ENCODE measurements around the gene SPDYE1. TPM values are rescaled to one million over a fixed set of nuclear protein-coding genes. Genes with fewer than 3 reads are reported as not detected.
"Not testable (repeated sequence)": the region's sequence is repeated elsewhere in the genome, so short reads cannot be mapped to it uniquely, and the experiment has no call there.

SPDYE1 gene
- not detected for total RNA-seq
- polyA plus RNA-seq (ENCODE audit: insufficient read length in 6 of 6), result 1 to 10 TPM; 1.4 to 2.5 (median 1.8) TPM
- long read RNA-seq, donor 1, partial matches to known transcripts, result 5 of 5 reads
- long read RNA-seq, donor 1, other reads (novel, unspliced or antisense), result 0 of 5 reads
- long read RNA-seq, donor 2, result 0 reads
- long read RNA-seq, donor 3, result 0 reads
- long read RNA-seq, donor 4, result 0 reads
- long read RNA-seq, donor 5, result 0 reads
- long read RNA-seq, donor 6, result 0 reads
- long read RNA-seq, donor 7, result 0 reads
- long read RNA-seq, donor 8, result 0 reads
- long read RNA-seq, donor 9, result 0 reads
- long read RNA-seq, donor 10, partial matches to known transcripts, result 0 of 2 reads
- long read RNA-seq, donor 10, other reads (novel, unspliced or antisense), result 2 of 2 reads
- long read RNA-seq, donor 11, result 0 reads
- long read RNA-seq, donor 12, result 0 reads

DNA sequence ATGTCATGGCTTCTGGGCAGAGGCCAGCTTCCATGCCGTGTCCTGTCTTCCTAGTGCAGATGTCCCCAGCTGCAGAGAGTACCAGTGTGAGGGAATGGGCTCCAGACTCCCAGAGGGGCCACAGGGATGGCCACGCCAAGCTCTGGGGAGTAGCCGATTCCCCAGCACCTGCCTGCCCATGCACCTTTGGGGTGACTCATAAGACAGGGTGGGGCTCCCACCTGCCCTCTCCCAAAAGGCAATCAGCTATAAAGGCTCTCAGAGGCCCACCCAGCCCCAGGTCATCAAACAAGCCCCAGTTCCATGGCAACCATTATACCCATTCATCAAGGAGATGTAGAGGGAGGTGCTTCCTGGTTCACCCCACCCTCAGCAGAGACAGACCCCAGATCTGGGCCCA is at the start of gene SPDYE1:
Gene SPDYE1 (plus strand): TSS at position 366 of the 400 bp plus-strand sequence. CDS start 2,053 bp downstream, outside the sequence.
- intact Hi-C loops (cut with DNase I); H3K27ac ChIP-seq; H3K4me3 ChIP-seq; H3K9me3 ChIP-seq; H3K36me3 ChIP-seq; H3K27me3 ChIP-seq; ATAC-seq; DNase-seq; H3K4me1 ChIP-seq: not testable (repeated sequence)

DNA sequence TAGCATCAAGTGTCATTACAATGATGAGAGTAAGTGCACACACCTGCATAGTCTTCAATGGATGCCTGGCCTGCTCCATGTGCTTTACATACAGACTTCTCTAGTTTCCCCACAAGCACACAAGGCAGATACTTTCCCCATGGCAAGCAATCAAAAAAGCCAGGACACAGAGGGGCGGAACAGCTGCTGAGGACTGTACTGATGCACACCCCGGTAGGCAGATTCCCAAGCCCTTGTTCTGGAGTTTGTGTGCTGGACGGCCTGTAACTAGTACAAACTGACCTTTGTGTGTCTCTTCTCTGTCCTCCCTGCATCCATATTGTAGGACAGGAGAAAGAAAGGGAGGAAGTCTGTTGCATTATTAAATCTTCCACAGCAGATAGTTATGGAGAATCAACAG is 45.7 kb upstream of the SPDYE1 start:
- no peak overlapping the region for H3K4me3 ChIP-seq
- peaks cover 0 to 3% of the 10 kb centered on the region in 2 donors for H3K9me3 ChIP-seq
- no peak overlapping the region for H3K27ac ChIP-seq
- ATAC-seq (no peak), DNase-seq (no peak)
- intact Hi-C loops (cut with DNase I), result no loop called here
- no peaks in the 10 kb centered on the region for H3K27me3 ChIP-seq
- H3K36me3 ChIP-seq, result peaks cover 0 to 60% of the 10 kb centered on the region in 2 donors
- TF ChIP-seq, protein P1, sequence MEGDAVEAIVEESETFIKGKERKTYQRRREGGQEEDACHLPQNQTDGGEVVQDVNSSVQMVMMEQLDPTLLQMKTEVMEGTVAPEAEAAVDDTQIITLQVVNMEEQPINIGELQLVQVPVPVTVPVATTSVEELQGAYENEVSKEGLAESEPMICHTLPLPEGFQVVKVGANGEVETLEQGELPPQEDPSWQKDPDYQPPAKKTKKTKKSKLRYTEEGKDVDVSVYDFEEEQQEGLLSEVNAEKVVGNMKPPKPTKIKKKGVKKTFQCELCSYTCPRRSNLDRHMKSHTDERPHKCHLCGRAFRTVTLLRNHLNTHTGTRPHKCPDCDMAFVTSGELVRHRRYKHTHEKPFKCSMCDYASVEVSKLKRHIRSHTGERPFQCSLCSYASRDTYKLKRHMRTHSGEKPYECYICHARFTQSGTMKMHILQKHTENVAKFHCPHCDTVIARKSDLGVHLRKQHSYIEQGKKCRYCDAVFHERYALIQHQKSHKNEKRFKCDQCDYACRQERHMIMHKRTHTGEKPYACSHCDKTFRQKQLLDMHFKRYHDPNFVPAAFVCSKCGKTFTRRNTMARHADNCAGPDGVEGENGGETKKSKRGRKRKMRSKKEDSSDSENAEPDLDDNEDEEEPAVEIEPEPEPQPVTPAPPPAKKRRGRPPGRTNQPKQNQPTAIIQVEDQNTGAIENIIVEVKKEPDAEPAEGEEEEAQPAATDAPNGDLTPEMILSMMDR (IDR thresholded peaks at IDR 0.05), result no peak
- no peaks in the 10 kb centered on the region for H3K4me1 ChIP-seq

GRCh38 chr7:43953071-43953470 is 44.6 kb upstream of the SPDYE1 start:
- intact Hi-C loops (cut with DNase I), result no loop called here
- Histone ChIP-seq H3K27me3 (no peaks in the 10 kb centered on the region), H3K4me1 (no peaks in the 10 kb centered on the region), H3K9me3 (no peaks in the 10 kb centered on the region), H3K4me3 (no peak overlapping the region), H3K27ac (no peak overlapping the region), H3K36me3 (peaks cover 0 to 56% of the 10 kb centered on the region in 2 donors)
- TF ChIP-seq, protein P1 (IDR thresholded peaks at IDR 0.05), result no peak
- ATAC-seq, result no peak
- DNase-seq, result no peak

DNA sequence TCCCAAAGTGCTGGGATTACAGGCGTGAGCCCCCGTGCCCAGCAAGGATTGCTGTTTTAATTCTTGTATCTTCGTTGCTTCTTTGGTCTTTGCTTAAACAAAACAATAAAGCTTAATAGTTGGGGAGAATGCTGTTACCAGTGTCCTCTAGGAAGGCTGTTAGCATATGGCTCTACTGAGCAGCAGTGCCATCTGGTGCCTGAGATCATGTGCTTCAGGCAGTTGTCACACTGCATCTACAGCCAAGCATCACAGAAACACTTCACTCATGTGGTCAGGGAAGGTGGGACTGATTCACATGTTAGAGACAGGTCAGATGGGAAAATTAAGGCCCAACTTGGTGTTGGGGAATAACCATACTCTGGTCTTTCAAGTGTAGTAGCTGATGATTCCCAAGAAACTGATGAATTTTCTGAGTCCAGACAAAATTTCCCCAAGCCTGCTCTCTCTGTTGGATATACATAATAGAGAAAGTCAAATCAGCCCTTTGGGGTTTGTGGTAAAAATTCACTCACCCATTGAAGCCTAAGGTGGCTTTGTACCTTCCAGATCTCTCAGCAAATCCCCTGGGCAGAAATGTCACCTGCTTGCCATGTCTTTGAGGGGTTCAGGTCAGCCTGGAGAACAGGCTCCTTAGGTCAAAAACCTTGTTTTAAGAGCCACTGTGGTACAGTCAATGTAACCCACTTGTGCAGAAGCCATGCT is 43.0 kb upstream of the SPDYE1 start:
- peaks cover 0 to 46% of the 10 kb centered on the region in 2 donors for H3K36me3 ChIP-seq

DNA sequence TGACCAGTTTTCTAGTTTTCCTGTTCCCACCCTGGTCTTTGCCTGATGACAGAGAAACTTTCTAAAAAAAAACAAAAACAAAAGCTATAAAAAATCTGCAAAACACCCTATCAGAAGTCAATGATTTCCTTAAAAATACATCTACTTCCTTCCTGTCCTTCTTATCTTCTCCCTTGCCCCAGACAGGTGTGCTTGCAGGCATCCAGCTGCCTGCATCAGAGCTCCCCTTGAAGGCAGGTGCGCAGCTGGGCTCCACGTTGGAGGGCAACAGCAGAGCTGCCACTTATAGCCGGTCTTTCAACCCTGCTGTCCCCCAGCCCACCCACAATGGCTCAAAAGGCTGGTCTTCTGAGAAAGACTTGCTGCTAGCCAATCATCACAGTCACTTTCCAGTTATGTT is 41.7 kb upstream of the SPDYE1 start:
- Histone ChIP-seq H3K9me3 (no peaks in the 10 kb centered on the region), H3K4me3 (no peak overlapping the region), H3K27ac (no peak overlapping the region), H3K27me3 (no peaks in the 10 kb centered on the region), H3K36me3 (peaks cover 0 to 41% of the 10 kb centered on the region in 2 donors), H3K4me1 (no peaks in the 10 kb centered on the region)
- TF ChIP-seq, protein P1 (IDR thresholded peaks at IDR 0.05), result no peak
- intact Hi-C loops (cut with DNase I), result no loop called here
- ATAC-seq (no peak), DNase-seq (no peak)

More for the DNA sequence above, 43.0 kb upstream of the SPDYE1 start:
- Histone ChIP-seq H3K27ac (no peak overlapping the region), H3K9me3 (no peaks in the 10 kb centered on the region), H3K27me3 (no peaks in the 10 kb centered on the region), H3K4me1 (no peaks in the 10 kb centered on the region), H3K4me3 (no peak overlapping the region)
- ATAC-seq (peak; percentile 53), DNase-seq (peak in 2 of 4 donors; percentile 5 to 30)
- intact Hi-C loops (cut with DNase I), result no loop called here
- TF ChIP-seq, protein P1 (IDR thresholded peaks at IDR 0.05), result peak in 1 of 2 donors; percentile 8
